Stomach (tissue), 4 donors: ENCODE measurements around the gene NUP155.

Source experiments
- CTCF ChIP-seq, 7 experiments: fragments of 450-650 bp in 4 of 7; fragments of 200-600 bp in 3 of 7; sonication (generic) in 3 of 7; IDR thresholded peaks; one replicate each; pipeline ENCODE4 v1.5.1; 2016 to 2019; ENCODE audit warnings: antibody characterized with exemption in 7 of 7, control low read depth in 2 of 7, mild to moderate bottlenecking in 1 of 7
- EP300 ChIP-seq: sonication (generic); formaldehyde crosslinking; IDR thresholded peaks from one replicate; pipeline ENCODE4 v1.6.1; 2017; ENCODE audit warnings: antibody characterized with exemption
- POLR2A ChIP-seq, 4 donors: fragments of 450-650 bp; IDR thresholded peaks; one replicate each; pipeline ENCODE4 v1.6.1; 2016; ENCODE audit warnings: antibody characterized with exemption in 4 of 4, control low read depth in 2 of 4, mild to moderate bottlenecking in 1 of 4, moderate library complexity in 1 of 4

GRCh38 chr5:37396352-37396751 lies 25.4 kb upstream of the NUP155 start:
- TF ChIP-seq CTCF (IDR thresholded peaks at IDR 0.05) (no peak), POLR2A (IDR thresholded peaks at IDR 0.05) (no peak), EP300 (no peak)
